DMS53 treated with DMSO at 0.1 percent for 48 hours (cell line): ENCODE measurements around the gene PTPRN2.
"Not testable (repeated sequence)": the region's sequence is repeated elsewhere in the genome, so short reads cannot be mapped to it uniquely, and the experiment has no call there.

Experiments
- DNase-seq: peaks from one replicate; lab custom pipeline; 2025; ENCODE audit not compliant: unreplicated experiment; lab: John Stamatoyannopoulos, UW

The PTPRN2 gene

GRCh38 chr7:157952050-157952667 lies 635.5 kb downstream of the PTPRN2 start:
- DNase-seq, result no peak

GRCh38 chr7:157951300-157952049 lies 636.1 kb downstream of the PTPRN2 start:
- no peak for DNase-seq

- no peak for DNase-seq
Observed at GRCh38 chr7:157949711-157950110, 637.9 kb downstream of the PTPRN2 start.

- DNase-seq, result no peak
Observed at GRCh38 chr7:157947504-157947903, 640.1 kb downstream of the PTPRN2 start.

- no peak for DNase-seq
Observed at GRCh38 chr7:157946398-157947060, 641.1 kb downstream of the PTPRN2 start.

GRCh38 chr7:157945401-157945800 lies 642.2 kb downstream of the PTPRN2 start:
- DNase-seq, result no peak

GRCh38 chr7:157944734-157945291 lies 642.8 kb downstream of the PTPRN2 start:
- no peak for DNase-seq

GRCh38 chr7:157944051-157944450 lies 643.6 kb downstream of the PTPRN2 start:
- DNase-seq, result no peak

GRCh38 chr7:157943561-157943960 lies 644.1 kb downstream of the PTPRN2 start:
- no peak for DNase-seq

GRCh38 chr7:157941210-157941609 lies 646.4 kb downstream of the PTPRN2 start:
- DNase-seq, result no peak

GRCh38 chr7:157940497-157940896 lies 647.1 kb downstream of the PTPRN2 start:
- DNase-seq, result no peak

- DNase-seq, result no peak
Observed at GRCh38 chr7:157938211-157938610, 649.4 kb downstream of the PTPRN2 start.

- DNase-seq, result no peak
Observed at GRCh38 chr7:157937406-157937805, 650.2 kb downstream of the PTPRN2 start.

- no peak for DNase-seq
Observed at GRCh38 chr7:157936976-157937375, 650.6 kb downstream of the PTPRN2 start.

- DNase-seq, result not testable (repeated sequence)
Observed at GRCh38 chr7:157935721-157936120, 651.9 kb downstream of the PTPRN2 start.

- DNase-seq, result peak; percentile 81
Observed at GRCh38 chr7:157933219-157934155, 654.1 kb downstream of the PTPRN2 start.

GRCh38 chr7:157932498-157933218 lies 655.0 kb downstream of the PTPRN2 start:
- DNase-seq, result peak; percentile 82

GRCh38 chr7:157930926-157931466 lies 656.6 kb downstream of the PTPRN2 start:
- DNase-seq, result no peak

GRCh38 chr7:157930441-157930840 lies 657.2 kb downstream of the PTPRN2 start:
- no peak for DNase-seq

GRCh38 chr7:157929671-157930070 lies 658.0 kb downstream of the PTPRN2 start:
- no peak for DNase-seq
